Testis (tissue), 2 donors: ENCODE results near the gene ENTHD1.

Experiments used
- POLR2A ChIP-seq: fragments of 450-650 bp; IDR thresholded peaks from one replicate; pipeline ENCODE4 v1.6.1; 2017; ENCODE audit warnings: antibody characterized with exemption, mild to moderate bottlenecking, moderate library complexity
- TF ChIP-seq, protein P1 (sequence below), 3 experiments: fragments of 450-650 bp in 2 of 3; fragments of 200-600 bp in 1 of 3; sonication (generic) in 1 of 3; IDR thresholded peaks; one replicate each; pipeline ENCODE4 v1.5.1; 2016 to 2019; ENCODE audit warnings: antibody characterized with exemption in 3 of 3, mild to moderate bottlenecking in 2 of 3, moderate library complexity in 1 of 3

GRCh38 chr22:39821008-39821407 is 72.6 kb downstream of the ENTHD1 start:
- TF ChIP-seq, protein P1, sequence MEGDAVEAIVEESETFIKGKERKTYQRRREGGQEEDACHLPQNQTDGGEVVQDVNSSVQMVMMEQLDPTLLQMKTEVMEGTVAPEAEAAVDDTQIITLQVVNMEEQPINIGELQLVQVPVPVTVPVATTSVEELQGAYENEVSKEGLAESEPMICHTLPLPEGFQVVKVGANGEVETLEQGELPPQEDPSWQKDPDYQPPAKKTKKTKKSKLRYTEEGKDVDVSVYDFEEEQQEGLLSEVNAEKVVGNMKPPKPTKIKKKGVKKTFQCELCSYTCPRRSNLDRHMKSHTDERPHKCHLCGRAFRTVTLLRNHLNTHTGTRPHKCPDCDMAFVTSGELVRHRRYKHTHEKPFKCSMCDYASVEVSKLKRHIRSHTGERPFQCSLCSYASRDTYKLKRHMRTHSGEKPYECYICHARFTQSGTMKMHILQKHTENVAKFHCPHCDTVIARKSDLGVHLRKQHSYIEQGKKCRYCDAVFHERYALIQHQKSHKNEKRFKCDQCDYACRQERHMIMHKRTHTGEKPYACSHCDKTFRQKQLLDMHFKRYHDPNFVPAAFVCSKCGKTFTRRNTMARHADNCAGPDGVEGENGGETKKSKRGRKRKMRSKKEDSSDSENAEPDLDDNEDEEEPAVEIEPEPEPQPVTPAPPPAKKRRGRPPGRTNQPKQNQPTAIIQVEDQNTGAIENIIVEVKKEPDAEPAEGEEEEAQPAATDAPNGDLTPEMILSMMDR (IDR thresholded peaks at IDR 0.05), result no peak
- TF ChIP-seq POLR2A, result no peak
